ENCODE results near the gene B9D2.

DNA sequence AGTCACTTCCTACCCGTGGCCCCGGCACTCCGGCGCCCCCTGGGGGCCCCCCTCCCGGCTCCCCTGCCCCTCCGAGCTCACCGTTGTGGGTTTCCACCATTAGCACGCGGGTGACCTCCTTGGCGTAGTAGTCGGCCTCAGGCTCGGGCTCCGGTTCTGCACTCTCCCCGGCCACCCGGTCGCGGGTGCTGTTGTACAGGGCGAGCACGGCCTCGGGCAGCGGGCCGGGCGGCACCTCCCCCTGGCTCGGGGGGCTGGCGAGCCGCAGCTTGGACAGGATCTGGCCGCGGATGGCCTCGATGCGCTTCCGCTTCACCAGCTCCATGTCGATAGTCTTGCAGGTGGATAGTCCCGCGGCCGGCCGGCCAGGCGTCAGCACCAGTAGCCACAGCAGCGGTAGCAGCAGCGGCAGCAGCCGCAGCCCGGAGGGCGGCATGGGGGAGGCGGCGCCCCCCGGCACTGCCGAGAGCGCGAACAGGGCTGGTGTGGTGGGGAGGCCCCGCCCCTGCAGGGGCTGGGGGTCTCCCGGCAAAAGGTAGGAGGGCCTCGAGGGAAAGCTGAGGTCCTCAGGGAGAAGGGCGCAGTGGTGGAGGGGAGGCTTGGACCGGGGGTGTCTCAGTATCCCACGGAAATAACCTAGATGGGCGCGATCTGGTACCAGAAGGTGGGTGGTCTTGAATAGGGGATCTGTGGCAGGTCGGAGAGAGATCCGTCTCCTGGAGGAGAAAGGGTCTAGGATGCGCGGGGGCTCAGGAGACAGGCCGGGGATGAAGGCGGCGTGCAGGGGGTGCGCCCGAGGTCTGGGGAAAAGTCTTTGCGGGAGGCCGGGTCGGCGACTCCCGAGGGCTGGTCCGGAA, 11.1 kb downstream of the B9D2 start:
- TF ChIP-seq, protein P1, sequence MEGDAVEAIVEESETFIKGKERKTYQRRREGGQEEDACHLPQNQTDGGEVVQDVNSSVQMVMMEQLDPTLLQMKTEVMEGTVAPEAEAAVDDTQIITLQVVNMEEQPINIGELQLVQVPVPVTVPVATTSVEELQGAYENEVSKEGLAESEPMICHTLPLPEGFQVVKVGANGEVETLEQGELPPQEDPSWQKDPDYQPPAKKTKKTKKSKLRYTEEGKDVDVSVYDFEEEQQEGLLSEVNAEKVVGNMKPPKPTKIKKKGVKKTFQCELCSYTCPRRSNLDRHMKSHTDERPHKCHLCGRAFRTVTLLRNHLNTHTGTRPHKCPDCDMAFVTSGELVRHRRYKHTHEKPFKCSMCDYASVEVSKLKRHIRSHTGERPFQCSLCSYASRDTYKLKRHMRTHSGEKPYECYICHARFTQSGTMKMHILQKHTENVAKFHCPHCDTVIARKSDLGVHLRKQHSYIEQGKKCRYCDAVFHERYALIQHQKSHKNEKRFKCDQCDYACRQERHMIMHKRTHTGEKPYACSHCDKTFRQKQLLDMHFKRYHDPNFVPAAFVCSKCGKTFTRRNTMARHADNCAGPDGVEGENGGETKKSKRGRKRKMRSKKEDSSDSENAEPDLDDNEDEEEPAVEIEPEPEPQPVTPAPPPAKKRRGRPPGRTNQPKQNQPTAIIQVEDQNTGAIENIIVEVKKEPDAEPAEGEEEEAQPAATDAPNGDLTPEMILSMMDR (IDR thresholded peaks at IDR 0.05): peak; percentile 28 to 32 (median 30)
- TF ChIP-seq POLR2A (IDR thresholded peaks at IDR 0.05): no peak
